ENCODE results near the gene TSPAN16. TPM values are rescaled to one million over a fixed set of nuclear protein-coding genes. Genes with fewer than 3 reads are reported as not detected.

The TSPAN16 gene
- total RNA-seq, 1 donor from 2014 or later: not detected

GRCh38 chr19:11361037-11361770 is 65.2 kb downstream of the TSPAN16 start:
- Mint-ChIP-seq H3K4me1 (ENCODE audit: low read depth, unreplicated experiment) (no peaks in the 10 kb centered on the region), H3K27me3 (ENCODE audit: low read depth, unreplicated experiment) (peaks cover 6% of the 10 kb centered on the region), H3K27ac (ENCODE audit: unreplicated experiment) (no peak overlapping the region), H3K36me3 (ENCODE audit: low read depth, unreplicated experiment) (peaks cover 25% of the 10 kb centered on the region), H3K9me3 (ENCODE audit: unreplicated experiment) (no peaks in the 10 kb centered on the region), H3K4me3 (ENCODE audit: unreplicated experiment) (no peak overlapping the region)
- Histone ChIP-seq H3K4me2 (ENCODE audit: low read length) (no peak overlapping the region), H3K4me3 (ENCODE audit: insufficient read depth, low read depth, low read length) (no peak overlapping the region), H3K9me3 (ENCODE audit: insufficient read depth, low read depth, low read length) (no peaks in the 10 kb centered on the region), H3K27me3 (ENCODE audit: insufficient read depth, low read length) (no peaks in the 10 kb centered on the region), H3K9ac (ENCODE audit: low read length) (no peak overlapping the region), H3K79me2 (ENCODE audit: insufficient read depth, low read length) (peaks cover under 1% of the 10 kb centered on the region), H3K4me1 (ENCODE audit: insufficient read depth, low read length) (peaks cover 1% of the 10 kb centered on the region), H3K36me3 (ENCODE audit: insufficient read depth, low read length) (no peaks in the 10 kb centered on the region), H2AFZ (ENCODE audit: low read depth, low read length) (no peak overlapping the region), H3K27ac (ENCODE audit: low read depth, low read length) (no peak overlapping the region), H4K20me1 (ENCODE audit: insufficient read depth, low read length) (peaks cover 37% of the 10 kb centered on the region)
- TF ChIP-seq CTCF (IDR thresholded peaks at IDR 0.05; ENCODE audit: insufficient read depth, low read depth, low read length) (no peak), EZH2 (IDR thresholded peaks at IDR 0.05; ENCODE audit: insufficient read depth, low read length) (no peak)
- no peak for DNase-seq (ENCODE audit: low read depth)
- FAIRE-seq: no peak

GRCh38 chr19:11361771-11362731 is 66.1 kb downstream of the TSPAN16 start:
- Histone ChIP-seq H3K79me2 (ENCODE audit: insufficient read depth, low read length) (no peaks in the 10 kb centered on the region), H3K9me3 (ENCODE audit: insufficient read depth, low read depth, low read length) (no peaks in the 10 kb centered on the region), H3K36me3 (ENCODE audit: insufficient read depth, low read length) (no peaks in the 10 kb centered on the region), H3K4me3 (ENCODE audit: insufficient read depth, low read depth, low read length) (no peak overlapping the region), H3K27me3 (ENCODE audit: insufficient read depth, low read length) (no peaks in the 10 kb centered on the region), H4K20me1 (ENCODE audit: insufficient read depth, low read length) (peaks cover 29% of the 10 kb centered on the region), H3K4me1 (ENCODE audit: insufficient read depth, low read length) (no peaks in the 10 kb centered on the region), H3K4me2 (ENCODE audit: low read length) (no peak overlapping the region), H3K27ac (ENCODE audit: low read depth, low read length) (no peak overlapping the region), H2AFZ (ENCODE audit: low read depth, low read length) (no peak overlapping the region), H3K9ac (ENCODE audit: low read length) (no peak overlapping the region)
- FAIRE-seq: no peak
- Mint-ChIP-seq H3K27ac (ENCODE audit: unreplicated experiment) (no peak overlapping the region), H3K4me3 (ENCODE audit: unreplicated experiment) (peak overlapping the region; percentile 34), H3K9me3 (ENCODE audit: unreplicated experiment) (no peaks in the 10 kb centered on the region), H3K27me3 (ENCODE audit: low read depth, unreplicated experiment) (peaks cover 6% of the 10 kb centered on the region), H3K36me3 (ENCODE audit: low read depth, unreplicated experiment) (peaks cover 23% of the 10 kb centered on the region), H3K4me1 (ENCODE audit: low read depth, unreplicated experiment) (no peaks in the 10 kb centered on the region)
- no peak for TF ChIP-seq CTCF (IDR thresholded peaks at IDR 0.05; ENCODE audit: insufficient read depth, low read depth, low read length)
- no peak for TF ChIP-seq EZH2 (IDR thresholded peaks at IDR 0.05; ENCODE audit: insufficient read depth, low read length)
- DNase-seq (ENCODE audit: low read depth): no peak
